ENCODE measurements around the gene TGM3. TPM values are rescaled to one million over a fixed set of nuclear protein-coding genes. Genes with fewer than 3 reads are reported as not detected.

The TGM3 gene
- total and polyA plus RNA-seq, 4 donors = 0.41 to 1.5 (median 0.52) TPM

DNA sequence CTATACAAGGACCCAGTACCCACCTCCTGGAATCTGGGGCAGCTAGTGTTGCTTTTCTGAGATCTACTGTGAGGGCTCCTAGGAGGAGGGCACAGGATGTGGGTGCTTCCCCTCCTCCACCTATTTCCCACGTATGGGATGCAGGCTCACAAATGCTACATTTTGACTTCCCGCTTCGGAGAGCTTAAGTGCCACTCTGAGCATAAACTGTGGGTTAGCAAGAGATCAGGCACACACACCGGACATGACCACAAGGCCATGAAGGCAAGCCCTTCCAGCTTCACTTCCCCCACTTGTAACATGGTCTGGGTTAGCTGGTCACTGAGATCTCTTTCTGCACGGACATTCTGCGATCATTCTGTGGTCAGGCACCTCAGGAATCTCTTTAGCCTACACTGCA lies 15.7 kb upstream of the TGM3 start:
- peaks cover 0 to 4% (median 2%) of the 10 kb centered on the region in 3 donors for H3K27me3 ChIP-seq (ENCODE audit: control insufficient read depth in 3 of 3, insufficient read depth in 3 of 3, low read length in 2 of 3)
- no peak overlapping the region for H3K4me3 ChIP-seq
- peaks cover 0 to 5% (median 0%) of the 10 kb centered on the region in 4 donors for H3K9me3 ChIP-seq (ENCODE audit: control insufficient read depth in 4 of 4, insufficient read depth in 3 of 4, low read length in 3 of 4)
- H3K36me3 ChIP-seq (ENCODE audit: control insufficient read depth in 4 of 4, insufficient read depth in 4 of 4, low read length in 4 of 4) = no peaks in the 10 kb centered on the region
- no peak overlapping the region for H3K9ac ChIP-seq (ENCODE audit: insufficient read depth in 1 of 2, low read length in 2 of 2)
- WGBS, 2 donors = 58 to 71% methylated on average over 6 of the region's 6 CpGs
- no peak overlapping the region for H3K27ac ChIP-seq (ENCODE audit: low read depth in 1 of 2, low read length in 1 of 2)
- ATAC-seq (ENCODE audit: insufficient read depth, low FRiP score) (no peak), DNase-seq (no peak)
- TF ChIP-seq, protein P1, sequence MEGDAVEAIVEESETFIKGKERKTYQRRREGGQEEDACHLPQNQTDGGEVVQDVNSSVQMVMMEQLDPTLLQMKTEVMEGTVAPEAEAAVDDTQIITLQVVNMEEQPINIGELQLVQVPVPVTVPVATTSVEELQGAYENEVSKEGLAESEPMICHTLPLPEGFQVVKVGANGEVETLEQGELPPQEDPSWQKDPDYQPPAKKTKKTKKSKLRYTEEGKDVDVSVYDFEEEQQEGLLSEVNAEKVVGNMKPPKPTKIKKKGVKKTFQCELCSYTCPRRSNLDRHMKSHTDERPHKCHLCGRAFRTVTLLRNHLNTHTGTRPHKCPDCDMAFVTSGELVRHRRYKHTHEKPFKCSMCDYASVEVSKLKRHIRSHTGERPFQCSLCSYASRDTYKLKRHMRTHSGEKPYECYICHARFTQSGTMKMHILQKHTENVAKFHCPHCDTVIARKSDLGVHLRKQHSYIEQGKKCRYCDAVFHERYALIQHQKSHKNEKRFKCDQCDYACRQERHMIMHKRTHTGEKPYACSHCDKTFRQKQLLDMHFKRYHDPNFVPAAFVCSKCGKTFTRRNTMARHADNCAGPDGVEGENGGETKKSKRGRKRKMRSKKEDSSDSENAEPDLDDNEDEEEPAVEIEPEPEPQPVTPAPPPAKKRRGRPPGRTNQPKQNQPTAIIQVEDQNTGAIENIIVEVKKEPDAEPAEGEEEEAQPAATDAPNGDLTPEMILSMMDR (IDR thresholded peaks at IDR 0.05; ENCODE audit: control extremely low read depth, extremely low read depth) = no peak
- H3K4me1 ChIP-seq (ENCODE audit: control insufficient read depth in 5 of 5, insufficient read depth in 5 of 5, low read length in 5 of 5) = no peaks in the 10 kb centered on the region

- Histone ChIP-seq H3K27me3 (ENCODE audit: control insufficient read depth in 3 of 3, insufficient read depth in 3 of 3, low read length in 2 of 3) (peaks cover 0 to 4% (median 2%) of the 10 kb centered on the region in 3 donors), H3K27ac (ENCODE audit: low read depth in 1 of 2, low read length in 1 of 2) (no peak overlapping the region), H3K9me3 (ENCODE audit: control insufficient read depth in 4 of 4, insufficient read depth in 3 of 4, low read length in 3 of 4) (peaks cover 0 to 5% (median 0%) of the 10 kb centered on the region in 4 donors), H3K36me3 (ENCODE audit: control insufficient read depth in 4 of 4, insufficient read depth in 4 of 4, low read length in 4 of 4) (no peaks in the 10 kb centered on the region), H3K4me1 (ENCODE audit: control insufficient read depth in 5 of 5, insufficient read depth in 5 of 5, low read length in 5 of 5) (no peaks in the 10 kb centered on the region), H3K4me3 (no peak overlapping the region), H3K9ac (ENCODE audit: insufficient read depth in 1 of 2, low read length in 2 of 2) (no peak overlapping the region)
- ATAC-seq (ENCODE audit: insufficient read depth, low FRiP score) (no peak), DNase-seq (no peak)
- TF ChIP-seq, protein P1 (IDR thresholded peaks at IDR 0.05; ENCODE audit: control extremely low read depth, extremely low read depth) = no peak
- WGBS, 2 donors = 90 to 99% methylated on average over 3 of the region's 3 CpGs
Measured at GRCh38 chr20:2281563-2281962, 14.2 kb upstream of the TGM3 start.

GRCh38 chr20:2282181-2282580 lies 13.6 kb upstream of the TGM3 start:
- H3K27me3 ChIP-seq (ENCODE audit: control insufficient read depth in 3 of 3, insufficient read depth in 3 of 3, low read length in 2 of 3) = peaks cover 0 to 4% (median 2%) of the 10 kb centered on the region in 3 donors
- H3K27ac ChIP-seq (ENCODE audit: low read depth in 1 of 2, low read length in 1 of 2) = no peak overlapping the region
- no peak for ATAC-seq (ENCODE audit: insufficient read depth, low FRiP score)
- TF ChIP-seq, protein P1 (IDR thresholded peaks at IDR 0.05; ENCODE audit: control extremely low read depth, extremely low read depth) = no peak
- DNase-seq = no peak
- no peak overlapping the region for H3K4me3 ChIP-seq
- H3K9me3 ChIP-seq (ENCODE audit: control insufficient read depth in 4 of 4, insufficient read depth in 3 of 4, low read length in 3 of 4) = peaks cover 0 to 5% (median 0%) of the 10 kb centered on the region in 4 donors
- H3K36me3 ChIP-seq (ENCODE audit: control insufficient read depth in 4 of 4, insufficient read depth in 4 of 4, low read length in 4 of 4) = no peaks in the 10 kb centered on the region
- H3K4me1 ChIP-seq (ENCODE audit: control insufficient read depth in 5 of 5, insufficient read depth in 5 of 5, low read length in 5 of 5) = no peaks in the 10 kb centered on the region
- WGBS, 2 donors = 89 to 94% methylated on average over 3 to 5 of the region's 5 CpGs
- no peak overlapping the region for H3K9ac ChIP-seq (ENCODE audit: insufficient read depth in 1 of 2, low read length in 2 of 2)
